HCT116 (cell line): ENCODE measurements around the gene BCL11A. TPM values are rescaled to one million over a fixed set of nuclear protein-coding genes. Genes with fewer than 3 reads are reported as not detected.
A peak's percentile ranks its signal among the peaks of the same experiment; 100 is the strongest.

Source experiments
- ATAC-seq: fragments of 200-7000 bp; cut with Tn5 transposase; 2 replicates; pipeline ENCODE4 v1.9.1; 2020; ENCODE audit warnings: mild to moderate bottlenecking, moderate library complexity
- BruUV-seq: library from RNA; stranded (reverse); fragments of 400-500 nt; replicated peaks from 2 replicates; lab custom pipeline; 2021; lab: Mats Ljungman, UMichigan
- CTCF ChIA-PET: fragments of 300-600 bp; sonication (Branson Sonifier 250); formaldehyde crosslinking; loops from one replicate; lab custom pipeline; 2021; ENCODE audit warnings: antibody characterized with exemption; lab: Charles Lee
- POLR2A ChIA-PET: fragments of 300-600, 350-600 bp; sonication (Branson Sonifier 250); formaldehyde crosslinking; loops from one replicate; lab custom pipeline; 2021; ENCODE audit warnings: antibody characterized with exemption; lab: Charles Lee
- RAD21 ChIA-PET, 2 experiments: fragments of 300-600 bp; sonication (Branson Sonifier 250); formaldehyde crosslinking; loops; one replicate each; lab custom pipeline; 2023; ENCODE audit warnings: low total read pairs in 2 of 2; ENCODE audit not compliant: uncharacterized antibody in 2 of 2, unreplicated experiment in 2 of 2, low non-redundant PET in 1 of 2; lab: Charles Lee
- DNase-seq: peaks from one replicate; pipeline ENCODE4 v3.0.0-alpha.2; 2010; ENCODE audit warnings: low read depth, low spot score
- H2AFZ ChIP-seq: fragments of 200-600 bp; shearing (Covaris generic), sonication (generic); 2 replicates; pipeline ENCODE4 v1.6.1; 2017; ENCODE audit warnings: low read depth, mixed run types, mixed read lengths, antibody characterized with exemption, low read length; ENCODE audit not compliant: poor library complexity, severe bottlenecking
- H3K27ac ChIP-seq: 2 replicates; pipeline ENCODE4 v1.5.1; 2012; ENCODE audit warnings: low read depth, low read length
- H3K27me3 ChIP-seq: fragments of 200-600 bp; sonication (generic); 2 replicates; pipeline ENCODE4 v1.6.1; 2016; ENCODE audit warnings: mixed run types, low read length, mixed read lengths; ENCODE audit not compliant: insufficient read depth
- H3K36me3 ChIP-seq, 2 experiments: fragments of 200-500 bp in 1 of 2; fragments of 200-600 bp in 1 of 2; sonication (Bioruptor generic) in 1 of 2; sonication (generic) in 1 of 2; 2 replicates each; pipeline versions ENCODE4 v1.5.1 to v1.6.1; 2014 to 2016; ENCODE audit warnings: low read length in 2 of 2, inconsistent platforms in 1 of 2, mixed read lengths in 1 of 2, mixed run types in 1 of 2; ENCODE audit not compliant: insufficient read depth in 2 of 2, control insufficient read depth in 1 of 2
- H3K4me1 ChIP-seq, 2 experiments: fragments of 200-600 bp in 1 of 2; sonication (generic) in 1 of 2; 2 replicates each; pipeline versions ENCODE4 v1.5.1 to v1.6.1; 2012 to 2017; ENCODE audit warnings: low read length in 2 of 2, inconsistent platforms in 1 of 2, mild to moderate bottlenecking in 1 of 2, mixed read lengths in 1 of 2, mixed run types in 1 of 2, moderate library complexity in 1 of 2; ENCODE audit not compliant: insufficient read depth in 2 of 2, control insufficient read depth in 1 of 2
- H3K4me2 ChIP-seq: fragments of 200-600 bp; sonication (generic); 2 replicates; pipeline ENCODE4 v1.6.1; 2017; ENCODE audit warnings: mixed run types, low read length, mixed read lengths
- H3K4me3 ChIP-seq, 2 experiments: fragments of 200-600 bp in 1 of 2; sonication (generic) in 1 of 2; replicated peaks in 1 of 2; 2 replicates each; pipeline ENCODE4 v1.5.1; 2011 to 2016; ENCODE audit warnings: low read length in 2 of 2, control low read depth in 1 of 2, low read depth in 1 of 2, mild to moderate bottlenecking in 1 of 2, mixed read lengths in 1 of 2, mixed run types in 1 of 2
- H3K79me2 ChIP-seq: fragments of 200-600 bp; sonication (generic); 2 replicates; pipeline ENCODE4 v1.6.1; 2017; ENCODE audit warnings: mild to moderate bottlenecking, mixed run types, low read length, moderate library complexity, mixed read lengths; ENCODE audit not compliant: insufficient read depth
- H3K9ac ChIP-seq: fragments of 200-600 bp; sonication (generic); 2 replicates; pipeline ENCODE4 v1.6.1; 2016; ENCODE audit warnings: low read length, mixed read lengths
- H3K9me2 ChIP-seq: fragments of 200-600 bp; sonication (generic), shearing (Covaris generic); 2 replicates; pipeline ENCODE4 v1.6.1; 2017; ENCODE audit warnings: mixed run types, mild to moderate bottlenecking, moderate library complexity; ENCODE audit not compliant: insufficient read depth
- H3K9me3 ChIP-seq, 2 experiments: fragments of 200-500 bp in 1 of 2; fragments of 200-600 bp in 1 of 2; sonication (Bioruptor generic) in 1 of 2; sonication (generic) in 1 of 2; 2 replicates each; pipeline ENCODE4 v1.6.1; 2014 to 2017; ENCODE audit warnings: low read length in 2 of 2, mixed read lengths in 2 of 2, inconsistent platforms in 1 of 2, low read depth in 1 of 2, mild to moderate bottlenecking in 1 of 2, mixed run types in 1 of 2, moderate library complexity in 1 of 2; ENCODE audit not compliant: control insufficient read depth in 1 of 2, insufficient read depth in 1 of 2
- H4K20me1 ChIP-seq: fragments of 200-600 bp; sonication (generic), shearing (Covaris generic); 2 replicates; pipeline ENCODE4 v1.6.1; 2017; ENCODE audit warnings: mixed run types, mild to moderate bottlenecking, moderate library complexity; ENCODE audit not compliant: insufficient read depth
- ATF3 ChIP-seq: IDR thresholded peaks from 2 replicates; pipeline ENCODE4 v1.6.1; 2012
- CBX3 ChIP-seq: IDR thresholded peaks from 2 replicates; pipeline ENCODE4 v1.6.1; 2012; ENCODE audit warnings: low read depth
- CEBPB ChIP-seq: IDR thresholded peaks from 2 replicates; pipeline ENCODE4 v1.6.1; 2012; ENCODE audit warnings: low read depth
- CTCF ChIP-seq, 3 experiments: fragments of 200-600 bp in 1 of 3; sonication (generic) in 1 of 3; IDR thresholded peaks in 2 of 3; conservative IDR thresholded peaks in 1 of 3; 2 replicates each; pipeline ENCODE4 v1.5.1; 2012 to 2017; ENCODE audit warnings: low read depth in 2 of 3, low read length in 2 of 3, antibody characterized with exemption in 1 of 3, borderline replicate concordance in 1 of 3, control low read depth in 1 of 3, mild to moderate bottlenecking in 1 of 3, mixed read lengths in 1 of 3, mixed run types in 1 of 3, moderate library complexity in 1 of 3; ENCODE audit not compliant: insufficient read depth in 1 of 3
- EZH2 ChIP-seq: fragments of 200-600 bp; sonication (generic); IDR thresholded peaks from 2 replicates; pipeline ENCODE4 v1.6.1; 2017; ENCODE audit warnings: antibody characterized with exemption, mixed run types
- EZH2phosphoT487 ChIP-seq: fragments of 200-600 bp; IDR thresholded peaks from 2 replicates; pipeline ENCODE4 v1.6.1; 2018; ENCODE audit warnings: antibody characterized with exemption, borderline replicate concordance
- FOSL1 ChIP-seq: IDR thresholded peaks from 2 replicates; pipeline ENCODE4 v1.6.1; 2012; ENCODE audit warnings: low read depth
- JUND ChIP-seq: IDR thresholded peaks from 2 replicates; pipeline ENCODE4 v1.6.1; 2012
- MAX ChIP-seq: IDR thresholded peaks from 2 replicates; pipeline ENCODE4 v1.6.1; 2012
- RAD21 ChIP-seq: IDR thresholded peaks from 2 replicates; pipeline ENCODE4 v1.6.1; 2012; ENCODE audit warnings: low read depth, mild to moderate bottlenecking
- SIN3A ChIP-seq: IDR thresholded peaks from 2 replicates; pipeline ENCODE4 v1.6.1; 2012; ENCODE audit warnings: low read depth
- SP1 ChIP-seq: IDR thresholded peaks from 2 replicates; pipeline ENCODE4 v1.6.1; 2012; ENCODE audit warnings: low read depth
- YY1 ChIP-seq: IDR thresholded peaks from 2 replicates; pipeline ENCODE4 v1.6.1; 2011; ENCODE audit warnings: low read length, low read depth, moderate library complexity, mild to moderate bottlenecking; ENCODE audit not compliant: insufficient replicate concordance; ENCODE audit errors: extremely low read depth
- ZBTB33 ChIP-seq: IDR thresholded peaks from 2 replicates; pipeline ENCODE4 v1.6.1; 2011; ENCODE audit warnings: mild to moderate bottlenecking, low read length, moderate library complexity; ENCODE audit not compliant: insufficient replicate concordance; ENCODE audit errors: extremely low read depth
- ZNF274 ChIP-seq: fragments of 200-500 bp; sonication (Bioruptor generic); IDR thresholded peaks from 2 replicates; pipeline ENCODE4 v1.6.1; 2014; ENCODE audit warnings: mild to moderate bottlenecking, low read depth, low read length, inconsistent platforms
- intact Hi-C: fragments of 100-400 bp; cut with micrococcal nuclease; formaldehyde crosslinking; loops from 2 replicates; pipeline ENCODE4 v1.10.0; 2022
- total RNA-seq: library from RNA; stranded (reverse); gene quantifications from one replicate; pipeline ENCODE4 v1.2.1, GENCODE V29; 2021; ENCODE audit not compliant: unreplicated experiment

The BCL11A gene
- total RNA-seq, 1 experiment from 2014 or later: 0.71 TPM

- TF ChIP-seq ZBTB33 (no peak), YY1 (no peak), RAD21 (no peak), FOSL1 (no peak), EZH2 (no peak)
These were observed 29.5 kb downstream of the BCL11A start (continued) for GRCh38 chr2:60523963-60524362.

- Histone ChIP-seq H3K27ac (no peak overlapping the region), H3K36me3 (no peaks in the 10 kb centered on the region), H3K4me2 (no peak overlapping the region), H3K9ac (no peak overlapping the region), H2AFZ (no peak overlapping the region), H4K20me1 (no peaks in the 10 kb centered on the region), H3K9me3 (no peaks in the 10 kb centered on the region), H3K9me2 (no peaks in the 10 kb centered on the region), H3K4me3 (no peak overlapping the region), H3K79me2 (no peaks in the 10 kb centered on the region), H3K4me1 (no peaks in the 10 kb centered on the region), H3K27me3 (peaks cover 19% of the 10 kb centered on the region)
- intact Hi-C loops: no loop called here
- POLR2A ChIA-PET: no interaction called here
- no peak for TF ChIP-seq CTCF (IDR thresholded peaks at IDR 0.05 in 2 of 3, conservative IDR thresholded peaks at IDR 0.05 in 1 of 3; ENCODE audit: borderline replicate concordance in 1 of 3, insufficient read depth in 1 of 3, low read depth in 2 of 3, low read length in 2 of 3)
- TF ChIP-seq ZNF274: no peak
- no peak for TF ChIP-seq FOSL1
- TF ChIP-seq JUND: no peak
- no peak for TF ChIP-seq YY1
- TF ChIP-seq ATF3: no peak
- no peak for TF ChIP-seq SP1
- TF ChIP-seq EZH2: no peak
- TF ChIP-seq CEBPB: no peak
- TF ChIP-seq MAX: no peak
- no peak for TF ChIP-seq EZH2phosphoT487
- TF ChIP-seq SIN3A: no peak
- no peak for TF ChIP-seq CBX3
- CTCF ChIA-PET: no interaction called here
- DNase-seq (no peak), ATAC-seq (peak; percentile 32; the same call in 1 of the 2 replicates)
- RAD21 ChIA-PET: interaction anchor here in 1 of 2 experiments (0.5 kb wide), 1 partner anchor 28 kb away, joined by 3 read pairs; no protein-coding TSS in a partner anchor
- BruUV-seq: no TSS peak
These were observed 31.0 kb downstream of the BCL11A start for GRCh38 chr2:60522462-60522861.
